HepG2 (cell line): ENCODE results near the gene ELP2. TPM values are rescaled to one million over a fixed set of nuclear protein-coding genes. Genes with fewer than 3 reads are reported as not detected.

Source experiments
- ATAC-seq: fragments of 200-7000 bp; cut with Tn5 transposase; 3 replicates; pipeline ENCODE4 v1.9.1; 2020; ENCODE audit warnings: mild to moderate bottlenecking, moderate library complexity
- BruUV-seq: library from RNA; stranded (reverse); fragments of 400-500 nt; replicated peaks from 2 replicates; lab custom pipeline; 2021; lab: Mats Ljungman, UMichigan
- CTCF ChIA-PET: fragments of 300-600 bp; formaldehyde crosslinking; extraction: SDS; loops from one replicate; lab custom pipeline; 2021; ENCODE audit warnings: low total read pairs, inconsistent platforms, low intra/inter-chr PET ratio; lab: Yijun Ruan, JAX
- POLR2A ChIA-PET: fragments of 350-600 bp; sonication (Branson Sonifier 250); formaldehyde crosslinking; loops from one replicate; lab custom pipeline; 2020; ENCODE audit warnings: antibody characterized with exemption, inconsistent platforms; lab: Yijun Ruan, JAX
- DNase-seq: peaks from one replicate; pipeline ENCODE4 v3.0.0-alpha.2; 2015; ENCODE audit warnings: low spot score
- FAIRE-seq: peaks from 3 replicates; lab custom pipeline; 2011; peaks lifted over from hg19 to GRCh38; lab: Jason Lieb, UNC
- H2AFZ ChIP-seq: one replicate; pipeline ENCODE4 v1.6.1; 2011; ENCODE audit warnings: low read length, inconsistent platforms
- H3K27ac ChIP-seq: fragments of 300-600 bp; 3 replicates; pipeline ENCODE4 v1.8.0; 2011; ENCODE audit warnings: mixed run types, mild to moderate bottlenecking, mixed read lengths, low read length, inconsistent platforms; ENCODE audit not compliant: insufficient read depth; ENCODE audit errors: extremely low read length
- H3K27me3 ChIP-seq, 2 experiments: fragments of 200-600 bp in 1 of 2; 2 replicates in 1 of 2; 3 replicates in 1 of 2; pipeline versions ENCODE4 v1.6.0 to v1.8.0; 2011; ENCODE audit warnings: low read length in 2 of 2, mild to moderate bottlenecking in 2 of 2, moderate library complexity in 2 of 2, inconsistent platforms in 1 of 2; ENCODE audit not compliant: insufficient read depth in 2 of 2, control insufficient read depth in 1 of 2
- H3K36me3 ChIP-seq, 2 experiments: fragments of 200-600 bp in 1 of 2; replicated peaks in 1 of 2; 2 replicates in 1 of 2; 3 replicates in 1 of 2; pipeline versions ENCODE4 v1.5.1 to v1.8.0; 2011; ENCODE audit warnings: low read length in 2 of 2, inconsistent platforms in 1 of 2; ENCODE audit not compliant: insufficient read depth in 2 of 2, control insufficient read depth in 1 of 2
- H3K4me1 ChIP-seq: 2 replicates; pipeline ENCODE4 v1.5.1; 2012; ENCODE audit warnings: low read length, inconsistent platforms; ENCODE audit not compliant: insufficient read depth
- H3K4me2 ChIP-seq: 2 replicates; pipeline ENCODE4 v1.6.0; 2011; ENCODE audit warnings: low read depth, low read length, inconsistent platforms
- H3K4me3 ChIP-seq, 3 experiments: fragments of 200-600 bp in 1 of 3; sonication (generic), shearing (Covaris generic) in 1 of 3; replicated peaks in 1 of 3; 2 replicates each; pipeline ENCODE4 v1.5.1; 2011 to 2016; ENCODE audit warnings: low read length in 3 of 3, inconsistent platforms in 2 of 3, low read depth in 2 of 3, mild to moderate bottlenecking in 2 of 3, control low read depth in 1 of 3, mixed read lengths in 1 of 3; ENCODE audit not compliant: insufficient read depth in 1 of 3
- H3K79me2 ChIP-seq: one replicate; pipeline ENCODE4 v1.6.1; 2011; ENCODE audit warnings: low read length, inconsistent platforms; ENCODE audit not compliant: insufficient read depth
- H3K9ac ChIP-seq: 2 replicates; pipeline ENCODE4 v1.6.0; 2011; ENCODE audit warnings: mild to moderate bottlenecking, low read depth, low read length, inconsistent platforms; ENCODE audit not compliant: insufficient read depth
- H3K9me3 ChIP-seq: 2 replicates; pipeline ENCODE4 v1.5.1; 2012; ENCODE audit warnings: mild to moderate bottlenecking, low read length
- H4K20me1 ChIP-seq: 2 replicates; pipeline ENCODE4 v1.6.0; 2011; ENCODE audit warnings: inconsistent platforms, mild to moderate bottlenecking, low read length, moderate library complexity; ENCODE audit not compliant: insufficient read depth
- EEA1 ChIP-seq: sonication (generic); formaldehyde crosslinking; IDR thresholded peaks from 2 replicates; pipeline ENCODE4 v1.5.1; 2020; ENCODE audit warnings: mild to moderate bottlenecking, missing genetic modification reagents, borderline replicate concordance
- EHMT2 ChIP-seq: fragments of 200-600 bp; sonication (generic); IDR thresholded peaks from 2 replicates; pipeline ENCODE4 v1.7.0; 2017; ENCODE audit warnings: antibody characterized with exemption, low read depth, low read length, borderline replicate concordance
- ELF1 ChIP-seq: sonication (generic); formaldehyde crosslinking; IDR thresholded peaks from 2 replicates; pipeline ENCODE4 v1.4.0; 2020; ENCODE audit warnings: missing genetic modification reagents
- HIC2 ChIP-seq: sonication (generic); formaldehyde crosslinking; IDR thresholded peaks from 2 replicates; pipeline ENCODE4 v1.9.0; 2022; ENCODE audit warnings: low read depth, missing genetic modification reagents
- HNF4A ChIP-seq: sonication (generic); formaldehyde crosslinking; IDR thresholded peaks from 2 replicates; pipeline ENCODE4 v1.4.0; 2020; ENCODE audit warnings: missing genetic modification reagents
- HOXA5 ChIP-seq: sonication (generic); formaldehyde crosslinking; IDR thresholded peaks from 2 replicates; pipeline ENCODE4 v1.4.0; 2020; ENCODE audit warnings: missing genetic modification reagents
- PAXIP1 ChIP-seq: sonication (generic); formaldehyde crosslinking; conservative IDR thresholded peaks from 2 replicates; pipeline ENCODE4 v1.4.0; 2020; ENCODE audit warnings: mild to moderate bottlenecking, missing genetic modification reagents, moderate library complexity
- PLSCR1 ChIP-seq: sonication (generic); formaldehyde crosslinking; IDR thresholded peaks from 2 replicates; pipeline ENCODE4 v1.5.0; 2020; ENCODE audit warnings: missing genetic modification reagents, mild to moderate bottlenecking, borderline replicate concordance
- POGZ ChIP-seq: sonication (generic); formaldehyde crosslinking; IDR thresholded peaks from 2 replicates; pipeline ENCODE4 v1.4.0; 2020; ENCODE audit warnings: mild to moderate bottlenecking, missing genetic modification reagents
- SAP130 ChIP-seq: IDR thresholded peaks from 2 replicates; pipeline ENCODE4 v1.6.1; 2016; ENCODE audit warnings: low read depth
- SOX6 ChIP-seq, 2 experiments: fragments of 450-650 bp in 1 of 2; sonication (generic) in 1 of 2; formaldehyde crosslinking in 1 of 2; IDR thresholded peaks; 2 replicates each; pipeline versions ENCODE4 v1.4.0 to v1.6.1; 2017 to 2020; ENCODE audit warnings: antibody characterized with exemption in 1 of 2, mild to moderate bottlenecking in 1 of 2, missing genetic modification reagents in 1 of 2
- STAG1 ChIP-seq: sonication (generic); formaldehyde crosslinking; IDR thresholded peaks from 2 replicates; pipeline ENCODE4 v1.4.0; 2020; ENCODE audit warnings: missing genetic modification reagents
- TEAD3 ChIP-seq: optimal IDR thresholded peaks from 2 replicates; pipeline ENCODE3; 2016; ENCODE audit warnings: borderline replicate concordance
- TFAP4 ChIP-seq: sonication (generic); IDR thresholded peaks from 2 replicates; pipeline ENCODE4 v1.6.1; 2016; ENCODE audit warnings: low read depth, borderline replicate concordance
- ZMYM4 ChIP-seq: sonication (generic); formaldehyde crosslinking; IDR thresholded peaks from 2 replicates; pipeline ENCODE4 v1.8.1; 2023; ENCODE audit warnings: mild to moderate bottlenecking, missing genetic modification reagents
- ZNF292 ChIP-seq: sonication (generic); formaldehyde crosslinking; IDR thresholded peaks from 2 replicates; pipeline ENCODE4 v1.8.1; 2022; ENCODE audit warnings: mild to moderate bottlenecking, low read depth, missing genetic modification reagents, borderline replicate concordance
- ZNF724P ChIP-seq: sonication (generic); formaldehyde crosslinking; IDR thresholded peaks from 2 replicates; pipeline ENCODE4 v1.8.0; 2022; ENCODE audit warnings: missing genetic modification reagents, borderline replicate concordance
- WGBS: methylation state at CpG from one replicate; pipeline ENCODE4 v1.1.6; 2017; ENCODE audit warnings: low lambda C conversion rate; 5-methylcytosine and 5-hydroxymethylcytosine counted together
- in situ Hi-C: cut with HindIII; loops from 2 replicates; pipeline ENCODE4 v1.10.0; 2017; ENCODE audit warnings: low pct_unique_long_range_greater_than_20kb; ENCODE audit not compliant: extremely low pct_ligation_motif_present
- intact Hi-C: fragments of 100-400 bp; cut with micrococcal nuclease; formaldehyde crosslinking; loops from one replicate; pipeline ENCODE4 v1.10.0; 2022; ENCODE audit not compliant: unreplicated experiment
- polyA plus RNA-seq, 8 experiments: library from polyadenylated mRNA; depleted of rRNA in 3 of 8; stranded (reverse) in 7 of 8; unstranded in 1 of 8; fragments of >200 nt; fragmentation: Illumina TruSeq in 4 of 8; extraction: Trizol in 4 of 8; gene quantifications; 2 replicates each; pipeline versions ENCODE4 v1.2.1 to v1.2.3, GENCODE V29; 2011 to 2016; ENCODE audit warnings: low read depth in 4 of 8, missing spikeins in 1 of 8, mixed read lengths in 1 of 8; ENCODE audit not compliant: insufficient read depth in 1 of 8
- total RNA-seq, 5 experiments: library from RNA; depleted of rRNA; stranded (reverse); fragments of >200 nt; fragmentation: Illumina TruSeq; extraction: Trizol; gene quantifications; 2 replicates each; pipeline ENCODE4 v1.2.3, GENCODE V29; 2016; ENCODE audit warnings: low read depth in 1 of 5

ELP2 gene
- total and polyA plus RNA-seq, 2 of the 13 experiments (the other 11 are each of a cell fraction or from before 2014, with no cell fraction given), result 98.7 to 100 TPM

- no peak for TF ChIP-seq PLSCR1 (CRISPR knock-in tag)
- TF ChIP-seq HIC2 (CRISPR knock-in tag), result no peak
- TF ChIP-seq ZNF724P (CRISPR knock-in tag), result no peak
- no peak for TF ChIP-seq STAG1
- TF ChIP-seq ELF1 (CRISPR knock-in tag), result no peak
- TF ChIP-seq, all 625 proteins: peak for 0
These were observed 85.9 kb downstream of the ELP2 start (continued) for GRCh38 chr18:36215577-36215976.

GRCh38 chr18:36217348-36217747 is 87.6 kb downstream of the ELP2 start:
- Histone ChIP-seq H3K9me3 (no peaks in the 10 kb centered on the region), H4K20me1 (no peaks in the 10 kb centered on the region), H3K9ac (no peak overlapping the region), H3K4me1 (peaks cover 17% of the 10 kb centered on the region), H2AFZ (no peak overlapping the region), H3K36me3 (peaks cover 3 to 29% of the 10 kb centered on the region in 2 experiments), H3K27me3 (no peaks in the 10 kb centered on the region), H3K4me2 (peak overlapping the region; percentile 31), H3K79me2 (no peaks in the 10 kb centered on the region), H3K27ac (no peak overlapping the region), H3K4me3 (no peak overlapping the region)
- WGBS, result 26% methylated on average over 3 of the region's 3 CpGs
- ChIA-PET CTCF (no interaction called here), POLR2A (no interaction called here)
- ATAC-seq (peak; percentile 99), DNase-seq (peak; percentile 57), FAIRE-seq (peak; percentile 85)
- intact Hi-C loops, result loop anchor here (2.0 kb wide), 1 partner anchor 37 kb away; no protein-coding TSS in a partner anchor
- no TSS peak for BruUV-seq
- in situ Hi-C loops, result no loop called here
- TF ChIP-seq ZNF292 (CRISPR knock-in tag), result peak; percentile 43; the same call in 1 of the 2 replicates
- TF ChIP-seq ZMYM4 (CRISPR knock-in tag), result peak; percentile 51
- TF ChIP-seq TFAP4, result peak; percentile 76
- peak; percentile 80 for TF ChIP-seq HNF4A (CRISPR knock-in tag)
- peak; percentile 20; the same call in 1 of the 2 replicates for TF ChIP-seq PAXIP1 (CRISPR knock-in tag)
- TF ChIP-seq EEA1 (CRISPR knock-in tag), result no peak
- 0 out of 2 replicates have a peak, but pooled peaks have one; percentile 33 for TF ChIP-seq POGZ
- no peak for TF ChIP-seq HOXA5 (CRISPR knock-in tag)
- no peak for TF ChIP-seq SOX6 (IDR thresholded peaks at IDR 0.05)
- TF ChIP-seq SOX6 (CRISPR knock-in tag; IDR thresholded peaks at IDR 0.05), result peak; percentile 17; the same call in 1 of the 2 replicates
- TF ChIP-seq EHMT2, result no peak
- TF ChIP-seq SAP130 (CRISPR knock-in tag), result peak; percentile 55; the same call in 1 of the 2 replicates
- TF ChIP-seq TEAD3 (CRISPR knock-in tag), result peak; percentile 12
